ENCODE data around the gene SGMS1. TPM values are rescaled to one million over a fixed set of nuclear protein-coding genes. Genes with fewer than 3 reads are reported as not detected.

SGMS1 gene
- polyA plus RNA-seq, 1 of the 3 experiments (the other 2 are of a cell fraction), result 6.3 TPM

DNA sequence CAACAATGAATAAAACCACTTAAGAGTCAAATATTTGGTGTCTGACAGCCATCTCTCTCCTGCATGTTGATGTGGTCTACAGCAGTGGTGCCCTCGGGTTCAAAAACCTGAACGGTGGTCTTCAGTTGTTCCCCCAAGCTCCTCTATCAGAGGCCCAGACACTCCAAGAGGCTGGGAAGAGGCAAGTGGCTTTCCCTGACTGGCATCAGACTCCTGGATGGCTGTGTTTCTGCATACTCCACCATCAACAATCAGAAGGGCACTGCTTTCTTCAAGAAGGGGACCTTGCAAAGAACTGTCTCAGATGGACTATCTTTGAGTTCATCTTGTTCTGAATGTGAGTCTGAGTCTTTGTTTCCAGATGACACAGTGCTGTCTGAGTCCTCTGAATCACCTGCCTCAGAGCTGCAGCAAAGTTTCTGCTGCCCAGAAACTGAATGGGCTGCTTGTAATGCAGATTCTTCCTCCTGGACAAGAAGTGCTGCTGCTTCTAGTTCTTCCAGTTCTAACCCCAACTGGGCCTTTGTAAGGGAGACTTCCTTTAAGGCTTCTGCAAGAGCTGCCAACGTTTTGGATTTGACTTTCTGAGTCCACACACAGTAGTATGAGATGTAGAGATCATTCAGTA, 5.9 kb upstream of the SGMS1 start:
- peaks cover 0 to 5% of the 10 kb centered on the region in 2 experiments; a peak in 1 of 4 replicates for H3K4me1 ChIP-seq (ENCODE audit: control insufficient read depth in 1 of 2, insufficient read depth in 2 of 2, low read depth in 1 of 2, low read length in 1 of 2)
- H3K36me3 ChIP-seq (replicated peaks in 1 of 2; ENCODE audit: control insufficient read depth in 1 of 2, insufficient read depth in 2 of 2, low read length in 1 of 2), result peaks cover 0 to 4% of the 10 kb centered on the region in 2 experiments
- no peak for TF ChIP-seq ELF1 (IDR thresholded peaks at IDR 0.05)
- WGBS (ENCODE audit: low lambda C conversion rate), result 58% methylated on average over 3 of the region's 3 CpGs
- CTCF ChIA-PET, result interaction anchor here (1.2 kb wide), 1 partner anchor 24 kb away, joined by 3 read pairs; no protein-coding TSS in a partner anchor
- no peaks in the 10 kb centered on the region for H3K27me3 ChIP-seq (ENCODE audit: insufficient read depth)
- no peaks in the 10 kb centered on the region for H3K79me2 ChIP-seq (ENCODE audit: insufficient read depth)
- no peak overlapping the region for H3K4me2 ChIP-seq
- H3K4me3 ChIP-seq (ENCODE audit: low read depth in 2 of 2, low read length in 1 of 2), result no peak overlapping the region
- H3F3A ChIP-seq (replicated peaks; ENCODE audit: insufficient read depth), result peaks cover 11% of the 10 kb centered on the region
- POLR2A ChIA-PET, result no interaction called here
- no peak overlapping the region for H3K9ac ChIP-seq
- no peak for DNase-seq
- H3K9me2 ChIP-seq, result no peaks in the 10 kb centered on the region
- H3K27ac ChIP-seq (ENCODE audit: low read depth in 2 of 2, low read length in 1 of 2), result no peak overlapping the region
- H4K20me1 ChIP-seq (ENCODE audit: insufficient read depth), result no peaks in the 10 kb centered on the region
- no peaks in the 10 kb centered on the region for H3K9me3 ChIP-seq
- no peak overlapping the region for H2AFZ ChIP-seq (ENCODE audit: low read depth)

GRCh38 chr10:50627896-50628295, 4.1 kb upstream of the SGMS1 start:
- Histone ChIP-seq H3F3A (replicated peaks; ENCODE audit: insufficient read depth) (peaks cover 16% of the 10 kb centered on the region), H3K79me2 (ENCODE audit: insufficient read depth) (peaks cover 7% of the 10 kb centered on the region; the same call in 1 of the 2 replicates), H3K4me3 (ENCODE audit: low read depth in 2 of 2, low read length in 1 of 2) (no peak overlapping the region), H3K9me2 (no peaks in the 10 kb centered on the region), H3K4me1 (ENCODE audit: control insufficient read depth in 1 of 2, insufficient read depth in 2 of 2, low read depth in 1 of 2, low read length in 1 of 2) (peaks cover 0 to 5% of the 10 kb centered on the region in 2 experiments; a peak in 1 of 4 replicates), H3K36me3 (replicated peaks in 1 of 2; ENCODE audit: control insufficient read depth in 1 of 2, insufficient read depth in 2 of 2, low read length in 1 of 2) (peaks cover 0 to 4% of the 10 kb centered on the region in 2 experiments), H2AFZ (ENCODE audit: low read depth) (no peak overlapping the region), H3K4me2 (no peak overlapping the region), H3K9me3 (no peaks in the 10 kb centered on the region), H3K27me3 (ENCODE audit: insufficient read depth) (no peaks in the 10 kb centered on the region), H3K27ac (ENCODE audit: low read depth in 2 of 2, low read length in 1 of 2) (no peak overlapping the region), H4K20me1 (ENCODE audit: insufficient read depth) (no peaks in the 10 kb centered on the region), H3K9ac (no peak overlapping the region)
- WGBS (ENCODE audit: low lambda C conversion rate), result 85% methylated on average over 4 of the region's 4 CpGs
- no peak for DNase-seq
- CTCF ChIA-PET, result interaction anchor here (0.8 kb wide), 1 partner anchor 24 kb away, joined by 3 read pairs; no protein-coding TSS in a partner anchor
- POLR2A ChIA-PET, result no interaction called here
- no peak for TF ChIP-seq RCOR1 (IDR thresholded peaks at IDR 0.05; ENCODE audit: low read length)
- TF ChIP-seq MEF2A (IDR thresholded peaks at IDR 0.05; ENCODE audit: borderline replicate concordance, low read depth), result no peak

- Histone ChIP-seq H4K20me1 (ENCODE audit: insufficient read depth) (no peaks in the 10 kb centered on the region), H2AFZ (ENCODE audit: low read depth) (no peak overlapping the region), H3K27ac (ENCODE audit: low read depth in 2 of 2, low read length in 1 of 2) (no peak overlapping the region), H3K4me3 (ENCODE audit: low read depth in 2 of 2, low read length in 1 of 2) (no peak overlapping the region), H3K9ac (no peak overlapping the region), H3K4me2 (no peak overlapping the region), H3K27me3 (ENCODE audit: insufficient read depth) (no peaks in the 10 kb centered on the region), H3F3A (replicated peaks; ENCODE audit: insufficient read depth) (peaks cover 19% of the 10 kb centered on the region), H3K79me2 (ENCODE audit: insufficient read depth) (peaks cover 8% of the 10 kb centered on the region; the same call in 1 of the 2 replicates), H3K9me2 (no peaks in the 10 kb centered on the region), H3K9me3 (no peaks in the 10 kb centered on the region), H3K36me3 (replicated peaks in 1 of 2; ENCODE audit: control insufficient read depth in 1 of 2, insufficient read depth in 2 of 2, low read length in 1 of 2) (peaks cover 0 to 4% of the 10 kb centered on the region in 2 experiments), H3K4me1 (ENCODE audit: control insufficient read depth in 1 of 2, insufficient read depth in 2 of 2, low read depth in 1 of 2, low read length in 1 of 2) (peaks cover 0 to 5% of the 10 kb centered on the region in 2 experiments; a peak in 1 of 4 replicates)
- 93% methylated on average over 1 of the region's 1 CpG for WGBS (ENCODE audit: low lambda C conversion rate)
- DNase-seq, result no peak
- ChIA-PET POLR2A (no interaction called here), CTCF (no interaction called here)
- TF ChIP-seq YY1 (IDR thresholded peaks at IDR 0.05; ENCODE audit: low read depth), result no peak
- TF ChIP-seq EZH2phosphoT487 (IDR thresholded peaks at IDR 0.05; ENCODE audit: borderline replicate concordance, low read depth), result no peak
- no peak for TF ChIP-seq FOSL2 (IDR thresholded peaks at IDR 0.05; ENCODE audit: borderline replicate concordance, low read depth)
- no peak for TF ChIP-seq SIN3A (IDR thresholded peaks at IDR 0.05; ENCODE audit: borderline replicate concordance, low read depth, low read length)
- TF ChIP-seq GABPA (IDR thresholded peaks at IDR 0.05; ENCODE audit: low read depth), result no peak
These were observed 3.7 kb upstream of the SGMS1 start for GRCh38 chr10:50627443-50627842.
